ENCODE data around the gene SIM1.

Gene SIM1

GRCh38 chr6:100347901-100348550, 116.7 kb downstream of the SIM1 start:
- no peak for DNase-seq

GRCh38 chr6:100346828-100347227, 117.9 kb downstream of the SIM1 start:
- no peak for DNase-seq

GRCh38 chr6:100346203-100346602, 118.5 kb downstream of the SIM1 start:
- no peak for DNase-seq

GRCh38 chr6:100344761-100345160, 120.0 kb downstream of the SIM1 start:
- no peak for DNase-seq

GRCh38 chr6:100344321-100344720, 120.4 kb downstream of the SIM1 start:
- DNase-seq, result no peak

GRCh38 chr6:100343316-100344077, 121.2 kb downstream of the SIM1 start:
- no peak for DNase-seq

- no peak for DNase-seq
Observed at GRCh38 chr6:100342830-100343229, 121.9 kb downstream of the SIM1 start.

GRCh38 chr6:100339574-100340255, 125.0 kb downstream of the SIM1 start:
- DNase-seq, result no peak

GRCh38 chr6:100338090-100338489, 126.6 kb downstream of the SIM1 start:
- DNase-seq, result no peak

GRCh38 chr6:100336876-100337275, 127.8 kb downstream of the SIM1 start:
- no peak for DNase-seq

GRCh38 chr6:100335991-100336390, 128.7 kb downstream of the SIM1 start:
- DNase-seq, result no peak

Data from NCI-H1105 (cell line).